GM23248 (cell line): ENCODE data around the gene CDC37. TPM values are rescaled to one million over a fixed set of nuclear protein-coding genes. Genes with fewer than 3 reads are reported as not detected.
"Not testable (repeated sequence)": the region's sequence is repeated elsewhere in the genome, so short reads cannot be mapped to it uniquely, and the experiment has no call there.

Experiments
- DNase-seq: peaks from one replicate; pipeline ENCODE4 v3.0.0-alpha.2; 2015
- H2AFZ ChIP-seq: fragments of 200-600 bp; sonication (generic); 2 replicates; pipeline ENCODE4 v1.6.1; 2016; ENCODE audit warnings: antibody characterized with exemption
- H3F3A ChIP-seq: fragments of 200-600 bp; sonication (generic); 2 replicates; pipeline ENCODE4 v1.6.1; 2016; ENCODE audit warnings: mild to moderate bottlenecking, antibody characterized with exemption, mixed run types; ENCODE audit not compliant: insufficient read depth
- H3K27ac ChIP-seq: fragments of 200-600 bp; sonication (generic); 2 replicates; pipeline ENCODE4 v1.5.1; 2016; ENCODE audit warnings: mild to moderate bottlenecking
- H3K27me3 ChIP-seq: fragments of 200-600 bp; sonication (generic); replicated peaks from 2 replicates; pipeline ENCODE4 v1.6.1; 2016; ENCODE audit warnings: mild to moderate bottlenecking; ENCODE audit not compliant: insufficient read depth
- H3K36me3 ChIP-seq: fragments of 200-600 bp; sonication (generic); 2 replicates; pipeline ENCODE4 v1.6.1; 2016; ENCODE audit warnings: low read depth, mild to moderate bottlenecking
- H3K4me1 ChIP-seq: fragments of 200-600 bp; sonication (generic); 2 replicates; pipeline ENCODE4 v1.6.1; 2016; ENCODE audit warnings: mild to moderate bottlenecking; ENCODE audit not compliant: insufficient read depth
- H3K4me2 ChIP-seq: fragments of 200-600 bp; sonication (generic); one replicate; pipeline ENCODE4 v1.6.1; 2016; ENCODE audit warnings: mild to moderate bottlenecking; ENCODE audit not compliant: unreplicated experiment
- H3K4me3 ChIP-seq: fragments of 200-600 bp; sonication (generic); 2 replicates; pipeline ENCODE4 v1.5.1; 2016; ENCODE audit warnings: mild to moderate bottlenecking
- H3K79me2 ChIP-seq: fragments of 200-600 bp; sonication (generic); 2 replicates; pipeline ENCODE4 v1.6.1; 2016; ENCODE audit warnings: mild to moderate bottlenecking; ENCODE audit not compliant: insufficient read depth
- H3K9ac ChIP-seq: fragments of 200-600 bp; sonication (generic); 2 replicates; pipeline ENCODE4 v1.6.1; 2016; ENCODE audit warnings: mild to moderate bottlenecking
- H3K9me2 ChIP-seq: fragments of 200-600 bp; sonication (generic); 2 replicates; pipeline ENCODE4 v1.6.1; 2016; ENCODE audit warnings: mixed run types, mild to moderate bottlenecking, moderate library complexity; ENCODE audit not compliant: insufficient read depth
- H3K9me3 ChIP-seq: fragments of 200-600 bp; sonication (generic); one replicate; pipeline ENCODE4 v1.6.1; 2017; ENCODE audit warnings: low read depth
- H4K20me1 ChIP-seq: fragments of 200-600 bp; sonication (generic); 2 replicates; pipeline ENCODE4 v1.6.0; 2016; ENCODE audit not compliant: insufficient read depth
- EZH2 ChIP-seq: fragments of 200-600 bp; sonication (generic); IDR thresholded peaks from 2 replicates; pipeline ENCODE4 v1.6.1; 2018; ENCODE audit warnings: antibody characterized with exemption, mild to moderate bottlenecking; ENCODE audit not compliant: insufficient read depth, poor library complexity, severe bottlenecking
- EZH2phosphoT487 ChIP-seq: fragments of 200-600 bp; sonication (generic); IDR thresholded peaks from 2 replicates; pipeline ENCODE4 v1.6.1; 2018; ENCODE audit warnings: antibody characterized with exemption, moderate library complexity, mild to moderate bottlenecking, low read depth; ENCODE audit not compliant: insufficient read depth
- WGBS, 2 experiments: methylation state at CpG; one replicate each; pipeline ENCODE4 v1.1.6; 2015 to 2017; ENCODE audit warnings: low lambda C conversion rate in 2 of 2, low coverage in 1 of 2; ENCODE audit errors: missing lambda C conversion rate in 2 of 2; 5-methylcytosine and 5-hydroxymethylcytosine counted together
- in situ Hi-C: fragments of 300-500 bp; cut with MboI; formaldehyde crosslinking; loops from 2 replicates; pipeline ENCODE4 v1.15.0; 2020
- polyA plus RNA-seq: library from polyadenylated mRNA; unstranded; fragments of >200 nt; fragmentation: Nextera tagmentation; extraction: Ambion mirVana; gene quantifications from 2 replicates; pipeline ENCODE4 v1.2.1, GENCODE V29; 2016
- total RNA-seq: library from RNA; depleted of rRNA; stranded (reverse); fragments of >200 nt; shearing (Covaris generic); gene quantifications from 2 replicates; pipeline ENCODE4 v1.2.3, GENCODE V29; 2014

The CDC37 gene
- total and polyA plus RNA-seq, 2 experiments from 2014 or later: 291 to 301 TPM

- H3F3A ChIP-seq: no peaks in the 10 kb centered on the region
- no peak for TF ChIP-seq EZH2
- no peak for TF ChIP-seq EZH2phosphoT487
- no peaks in the 10 kb centered on the region for H3K9me2 ChIP-seq
- peak overlapping the region; percentile 88 for H3K4me3 ChIP-seq
- in situ Hi-C loops: no loop called here
- peak overlapping the region; percentile 69 for H3K27ac ChIP-seq
- no peaks in the 10 kb centered on the region for H3K9me3 ChIP-seq
- peaks cover 58% of the 10 kb centered on the region for H3K79me2 ChIP-seq
- peaks cover 17% of the 10 kb centered on the region for H3K4me1 ChIP-seq
- H4K20me1 ChIP-seq: no peaks in the 10 kb centered on the region; the same call in 1 of the 2 replicates
- H2AFZ ChIP-seq: peak overlapping the region; percentile 81
- no peaks in the 10 kb centered on the region for H3K27me3 ChIP-seq
- peak overlapping the region; percentile 95 for H3K9ac ChIP-seq
- peak; percentile 69 for DNase-seq
- H3K4me2 ChIP-seq: peak overlapping the region; percentile 97
- 0 to 2% methylated on average over 14 to 15 of the region's 15 CpGs for WGBS, 2 experiments
- H3K36me3 ChIP-seq: no peaks in the 10 kb centered on the region
Measured at GRCh38 chr19:10402441-10403038, 802 bp downstream of the CDC37 start.

GRCh38 chr19:10399878-10400277 lies 3.5 kb downstream of the CDC37 start:
- Histone ChIP-seq H3F3A (no peaks in the 10 kb centered on the region), H3K9me3 (no peaks in the 10 kb centered on the region), H3K27me3 (no peaks in the 10 kb centered on the region), H2AFZ (no peak overlapping the region), H3K9me2 (no peaks in the 10 kb centered on the region), H3K4me2 (no peak overlapping the region), H4K20me1 (no peaks in the 10 kb centered on the region; the same call in 1 of the 2 replicates), H3K79me2 (peaks cover 72% of the 10 kb centered on the region), H3K4me3 (no peak overlapping the region), H3K27ac (no peak overlapping the region), H3K9ac (no peak overlapping the region), H3K36me3 (peaks cover 6% of the 10 kb centered on the region; the same call in 1 of the 2 replicates), H3K4me1 (peaks cover 17% of the 10 kb centered on the region)
- no peak for TF ChIP-seq EZH2
- no peak for TF ChIP-seq EZH2phosphoT487
- DNase-seq: no peak
- WGBS, 2 experiments: 81 to 83% methylated on average over 8 of the region's 8 CpGs
- in situ Hi-C loops: loop anchor here (25.0 kb wide), 1 partner anchor 463 kb away; the partner anchor contains the start of gene OLFM2

GRCh38 chr19:10399340-10399739 lies 4.0 kb downstream of the CDC37 start:
- not testable (repeated sequence) for H3K9ac ChIP-seq, H3K27me3 ChIP-seq, H4K20me1 ChIP-seq, H3K4me2 ChIP-seq, H3K9me3 ChIP-seq, H3F3A ChIP-seq, H3K27ac ChIP-seq, H2AFZ ChIP-seq, H3K9me2 ChIP-seq, H3K4me3 ChIP-seq, DNase-seq
- H3K36me3 ChIP-seq: peaks cover 10% of the 10 kb centered on the region; the same call in 1 of the 2 replicates
- peaks cover 17% of the 10 kb centered on the region for H3K4me1 ChIP-seq
- 97 to 99% methylated on average over 8 of the region's 8 CpGs for WGBS, 2 experiments
- peaks cover 72% of the 10 kb centered on the region for H3K79me2 ChIP-seq
- in situ Hi-C loops: loop anchor here (25.0 kb wide), 1 partner anchor 462 kb away; the partner anchor contains the start of gene OLFM2

- Histone ChIP-seq H3K27me3 (no peaks in the 10 kb centered on the region), H3K9ac (no peak overlapping the region), H3K4me1 (peaks cover 17% of the 10 kb centered on the region), H3K27ac (no peak overlapping the region), H3K79me2 (peaks cover 72% of the 10 kb centered on the region), H4K20me1 (no peaks in the 10 kb centered on the region; the same call in 1 of the 2 replicates), H3K9me2 (no peaks in the 10 kb centered on the region), H3K9me3 (no peaks in the 10 kb centered on the region), H3K4me2 (no peak overlapping the region), H3K36me3 (peaks cover 10% of the 10 kb centered on the region; the same call in 1 of the 2 replicates), H3K4me3 (no peak overlapping the region), H2AFZ (no peak overlapping the region), H3F3A (no peaks in the 10 kb centered on the region)
- 89 to 91% methylated on average over 9 of the region's 9 CpGs for WGBS, 2 experiments
- TF ChIP-seq EZH2 (no peak), EZH2phosphoT487 (no peak)
- no peak for DNase-seq
- in situ Hi-C loops: loop anchor here (25.0 kb wide), 1 partner anchor 462 kb away; the partner anchor contains the start of gene OLFM2
Measured at GRCh38 chr19:10398819-10399218, 4.5 kb downstream of the CDC37 start.
